ENCODE results near the gene LEKR1.
"Not testable (repeated sequence)": the region's sequence is repeated elsewhere in the genome, so short reads cannot be mapped to it uniquely, and the experiment has no call there.

The LEKR1 gene

GRCh38 chr3:156910831-156911230 lies 84.7 kb downstream of the LEKR1 start:
- not testable (repeated sequence) for DNase-seq

GRCh38 chr3:156914300-156914699 lies 88.1 kb downstream of the LEKR1 start:
- not testable (repeated sequence) for DNase-seq

GRCh38 chr3:156915372-156915771 lies 89.2 kb downstream of the LEKR1 start:
- no peak for DNase-seq

GRCh38 chr3:156918746-156919145 lies 92.6 kb downstream of the LEKR1 start:
- no peak for DNase-seq

- no peak for DNase-seq
These were observed 93.7 kb downstream of the LEKR1 start for GRCh38 chr3:156919818-156920217.

- no peak for DNase-seq
These were observed 94.2 kb downstream of the LEKR1 start for GRCh38 chr3:156920399-156920798.

GRCh38 chr3:156923349-156923748 lies 97.2 kb downstream of the LEKR1 start:
- no peak for DNase-seq

- DNase-seq: no peak
These were observed 112.6 kb downstream of the LEKR1 start for GRCh38 chr3:156938724-156939123.

- DNase-seq: no peak
These were observed 113.2 kb downstream of the LEKR1 start for GRCh38 chr3:156939315-156939714.

GRCh38 chr3:156941311-156941710 lies 115.2 kb downstream of the LEKR1 start:
- DNase-seq: no peak

- no peak for DNase-seq
These were observed 122.5 kb downstream of the LEKR1 start for GRCh38 chr3:156948402-156949210.

- no peak for DNase-seq
These were observed 125.9 kb downstream of the LEKR1 start for GRCh38 chr3:156952011-156952410.

- no peak for DNase-seq
These were observed 131.6 kb downstream of the LEKR1 start for GRCh38 chr3:156957715-156958114.

- no peak for DNase-seq
These were observed 136.9 kb downstream of the LEKR1 start for GRCh38 chr3:156963096-156963495.

- DNase-seq: no peak
These were observed 138.4 kb downstream of the LEKR1 start for GRCh38 chr3:156964577-156964976.

GRCh38 chr3:156966349-156966748 lies 140.2 kb downstream of the LEKR1 start:
- DNase-seq: not testable (repeated sequence)

- DNase-seq: no peak
These were observed 147.8 kb downstream of the LEKR1 start for GRCh38 chr3:156973954-156974353.

GRCh38 chr3:156974931-156975330 lies 148.8 kb downstream of the LEKR1 start:
- DNase-seq: no peak

- no peak for DNase-seq
These were observed 149.6 kb downstream of the LEKR1 start for GRCh38 chr3:156975721-156976120.

- no peak for DNase-seq
These were observed 150.8 kb downstream of the LEKR1 start for GRCh38 chr3:156976933-156977332.

GRCh38 chr3:156978481-156978961 lies 152.4 kb downstream of the LEKR1 start:
- no peak for DNase-seq

GRCh38 chr3:156981005-156981404 lies 154.9 kb downstream of the LEKR1 start:
- no peak for DNase-seq

- DNase-seq: no peak
These were observed 157.4 kb downstream of the LEKR1 start for GRCh38 chr3:156983559-156983958.

- no peak for DNase-seq
These were observed 159.6 kb downstream of the LEKR1 start for GRCh38 chr3:156985711-156986110.

- DNase-seq: no peak
These were observed 161.8 kb downstream of the LEKR1 start for GRCh38 chr3:156987946-156988345.
